Stimulated activated naive CD8-positive, alpha-beta T cell treated with anti-CD3 and anti-CD28 coated beads, Interleukin-15, amount 100 ng/mL, for 72 hours (primary cell): ENCODE data around the gene TRIM24.

ENCODE experiments used
- ATAC-seq: fragments of 150-1000 bp; cut with Tn5 transposase; 2 replicates; pipeline ENCODE4 v1.10.0; 2021; ENCODE audit warnings: mild to moderate bottlenecking, moderate library complexity
- DNase-seq, 2 donors: peaks; one replicate each; pipeline ENCODE4 v3.0.0; 2021 to 2022
- H3K27ac Mint-ChIP-seq, 2 donors: one replicate each; pipeline ENCODE4 v1.8.0; 2022; ENCODE audit warnings: mild to moderate bottlenecking in 2 of 2, mixed read lengths in 2 of 2, moderate library complexity in 2 of 2
- H3K27me3 Mint-ChIP-seq: one replicate; pipeline ENCODE4 v1.8.0; 2022; ENCODE audit warnings: mixed read lengths
- H3K4me1 Mint-ChIP-seq: one replicate; pipeline ENCODE4 v1.8.0; 2022; ENCODE audit warnings: mild to moderate bottlenecking, mixed read lengths
- H3K4me3 Mint-ChIP-seq, 2 donors: one replicate each; pipeline ENCODE4 v1.8.0; 2022; ENCODE audit warnings: mild to moderate bottlenecking in 2 of 2, mixed read lengths in 2 of 2, moderate library complexity in 1 of 2
- H3K9me3 Mint-ChIP-seq, 2 donors: one replicate each; pipeline ENCODE4 v1.8.0; 2022; ENCODE audit warnings: mixed read lengths in 2 of 2

TRIM24 gene

GRCh38 chr7:138625084-138625848 is 165.2 kb downstream of the TRIM24 start:
- H3K9me3 Mint-ChIP-seq, result no peaks in the 10 kb centered on the region
- H3K4me1 Mint-ChIP-seq, result peaks cover 40% of the 10 kb centered on the region
- H3K4me3 Mint-ChIP-seq, result peak overlapping the region; percentile 48 to 63
- no peaks in the 10 kb centered on the region for H3K27me3 Mint-ChIP-seq
- H3K27ac Mint-ChIP-seq, result peak overlapping the region; percentile 78 to 88
- ATAC-seq, result peak; percentile 72
- DNase-seq, result no peak

- Mint-ChIP-seq H3K4me3 (peak overlapping the region; percentile 48 to 63), H3K27ac (peak overlapping the region; percentile 78 to 88), H3K9me3 (no peaks in the 10 kb centered on the region), H3K4me1 (peaks cover 46% of the 10 kb centered on the region), H3K27me3 (no peaks in the 10 kb centered on the region)
- DNase-seq, result peak; percentile 13 to 21
- ATAC-seq, result peak; percentile 73
Observed at GRCh38 chr7:138625849-138626230, 165.8 kb downstream of the TRIM24 start.

GRCh38 chr7:138626846-138627245 is 166.8 kb downstream of the TRIM24 start:
- no peak overlapping the region for H3K4me3 Mint-ChIP-seq

GRCh38 chr7:138627361-138627760 is 167.3 kb downstream of the TRIM24 start:
- no peaks in the 10 kb centered on the region for H3K27me3 Mint-ChIP-seq
- H3K9me3 Mint-ChIP-seq, result no peaks in the 10 kb centered on the region
- H3K4me3 Mint-ChIP-seq, result no peak overlapping the region
- no peak for ATAC-seq
- no peak overlapping the region for H3K27ac Mint-ChIP-seq
- DNase-seq, result no peak
- peaks cover 49% of the 10 kb centered on the region for H3K4me1 Mint-ChIP-seq

More at GRCh38 chr7:138626846-138627245, 166.8 kb downstream of the TRIM24 start:
- Mint-ChIP-seq H3K9me3 (no peaks in the 10 kb centered on the region), H3K27me3 (no peaks in the 10 kb centered on the region), H3K4me1 (peaks cover 48% of the 10 kb centered on the region), H3K27ac (peak overlapping the region in 1 of 2 donors; percentile 19)
- DNase-seq, result no peak
- ATAC-seq, result no peak

- ATAC-seq, result no peak
- no peak overlapping the region for H3K27ac Mint-ChIP-seq
- no peak for DNase-seq
- H3K9me3 Mint-ChIP-seq, result no peaks in the 10 kb centered on the region
- peak overlapping the region in 1 of 2 donors; percentile 30 for H3K4me3 Mint-ChIP-seq
- no peaks in the 10 kb centered on the region for H3K27me3 Mint-ChIP-seq
- H3K4me1 Mint-ChIP-seq, result peaks cover 50% of the 10 kb centered on the region
Observed at GRCh38 chr7:138630059-138630610, 170.1 kb downstream of the TRIM24 start.

GRCh38 chr7:138632384-138632783 is 172.3 kb downstream of the TRIM24 start:
- H3K4me3 Mint-ChIP-seq, result no peak overlapping the region
- ATAC-seq, result no peak
- DNase-seq, result no peak
- peaks cover 29% of the 10 kb centered on the region for H3K4me1 Mint-ChIP-seq
- H3K27ac Mint-ChIP-seq, result no peak overlapping the region
- no peaks in the 10 kb centered on the region for H3K9me3 Mint-ChIP-seq
- H3K27me3 Mint-ChIP-seq, result no peaks in the 10 kb centered on the region

- Mint-ChIP-seq H3K9me3 (no peaks in the 10 kb centered on the region), H3K4me1 (peaks cover 29% of the 10 kb centered on the region), H3K4me3 (no peak overlapping the region), H3K27ac (no peak overlapping the region), H3K27me3 (no peaks in the 10 kb centered on the region)
- DNase-seq (no peak), ATAC-seq (no peak)
Observed at GRCh38 chr7:138632826-138633602, 173.0 kb downstream of the TRIM24 start.
